Body of pancreas (tissue), 4 donors: Measurements from ENCODE around the gene SMIM3.

ENCODE experiments used
- POLR2A ChIP-seq, 3 donors: fragments of 450-650 bp; IDR thresholded peaks; one replicate each; pipeline ENCODE4 v1.6.1; 2016; ENCODE audit warnings: antibody characterized with exemption in 3 of 3, mild to moderate bottlenecking in 2 of 3
- TF ChIP-seq, protein P1 (sequence below), 7 experiments: fragments of 450-650 bp in 4 of 7; fragments of 200-600 bp in 3 of 7; sonication (generic) in 3 of 7; IDR thresholded peaks; one replicate each; pipeline ENCODE4 v1.5.1; 2016 to 2019; ENCODE audit warnings: antibody characterized with exemption in 7 of 7

DNA sequence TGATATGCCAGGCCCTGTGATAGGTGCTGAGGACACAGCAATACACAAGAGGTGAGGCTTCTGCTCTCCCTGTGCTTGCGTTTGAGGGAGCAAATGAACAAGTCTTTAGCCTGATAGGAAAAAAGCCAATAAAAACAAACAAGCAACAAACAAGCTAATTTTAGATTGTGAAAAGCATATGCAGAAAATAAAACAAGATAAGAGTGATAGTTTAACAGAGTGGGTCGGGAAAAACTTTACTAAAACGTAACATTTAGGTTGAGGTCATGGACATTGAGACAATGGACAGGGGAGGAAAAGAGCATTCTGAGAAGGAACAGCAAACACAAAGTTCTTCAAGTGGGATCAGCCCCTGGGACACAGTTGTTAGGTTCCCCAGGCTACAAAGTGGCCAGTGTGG lies 4.3 kb downstream of the SMIM3 start:
- TF ChIP-seq POLR2A (IDR thresholded peaks at IDR 0.05), result no peak
- TF ChIP-seq, protein P1, sequence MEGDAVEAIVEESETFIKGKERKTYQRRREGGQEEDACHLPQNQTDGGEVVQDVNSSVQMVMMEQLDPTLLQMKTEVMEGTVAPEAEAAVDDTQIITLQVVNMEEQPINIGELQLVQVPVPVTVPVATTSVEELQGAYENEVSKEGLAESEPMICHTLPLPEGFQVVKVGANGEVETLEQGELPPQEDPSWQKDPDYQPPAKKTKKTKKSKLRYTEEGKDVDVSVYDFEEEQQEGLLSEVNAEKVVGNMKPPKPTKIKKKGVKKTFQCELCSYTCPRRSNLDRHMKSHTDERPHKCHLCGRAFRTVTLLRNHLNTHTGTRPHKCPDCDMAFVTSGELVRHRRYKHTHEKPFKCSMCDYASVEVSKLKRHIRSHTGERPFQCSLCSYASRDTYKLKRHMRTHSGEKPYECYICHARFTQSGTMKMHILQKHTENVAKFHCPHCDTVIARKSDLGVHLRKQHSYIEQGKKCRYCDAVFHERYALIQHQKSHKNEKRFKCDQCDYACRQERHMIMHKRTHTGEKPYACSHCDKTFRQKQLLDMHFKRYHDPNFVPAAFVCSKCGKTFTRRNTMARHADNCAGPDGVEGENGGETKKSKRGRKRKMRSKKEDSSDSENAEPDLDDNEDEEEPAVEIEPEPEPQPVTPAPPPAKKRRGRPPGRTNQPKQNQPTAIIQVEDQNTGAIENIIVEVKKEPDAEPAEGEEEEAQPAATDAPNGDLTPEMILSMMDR (IDR thresholded peaks at IDR 0.05), result no peak
